Choroid plexus epithelial cell (primary cell): ENCODE data around the gene XPR1.

Experiments
- DNase-seq: peaks from one replicate; pipeline ENCODE4 v3.0.0-alpha.2; 2010; ENCODE audit warnings: low read depth
- H3K4me3 ChIP-seq: 2 replicates; pipeline ENCODE4 v1.5.1; 2011; ENCODE audit warnings: low read depth, mild to moderate bottlenecking, control low read depth, low read length, moderate library complexity
- CTCF ChIP-seq: conservative IDR thresholded peaks from 2 replicates; pipeline ENCODE4 v1.5.1; 2011; ENCODE audit warnings: low read depth, mild to moderate bottlenecking, control low read depth, inconsistent platforms, low read length, moderate library complexity

Gene XPR1

GRCh38 chr1:180614730-180615129 lies 17.1 kb upstream of the XPR1 start:
- H3K4me3 ChIP-seq, result no peak overlapping the region
- DNase-seq, result no peak
- no peak for TF ChIP-seq CTCF

- DNase-seq, result no peak
- no peak for TF ChIP-seq CTCF
- no peak overlapping the region for H3K4me3 ChIP-seq
Observed at GRCh38 chr1:180615493-180616290, 16.1 kb upstream of the XPR1 start.

GRCh38 chr1:180616439-180616838 lies 15.4 kb upstream of the XPR1 start:
- no peak for TF ChIP-seq CTCF
- no peak for DNase-seq
- no peak overlapping the region for H3K4me3 ChIP-seq

- no peak for DNase-seq
- no peak overlapping the region for H3K4me3 ChIP-seq
- no peak for TF ChIP-seq CTCF
Observed at GRCh38 chr1:180617774-180618395, 13.9 kb upstream of the XPR1 start.

- H3K4me3 ChIP-seq, result no peak overlapping the region
- DNase-seq, result no peak
- no peak for TF ChIP-seq CTCF
Observed at GRCh38 chr1:180620581-180620980, 11.2 kb upstream of the XPR1 start.

GRCh38 chr1:180622658-180623508 lies 8.9 kb upstream of the XPR1 start:
- no peak for DNase-seq
- H3K4me3 ChIP-seq, result no peak overlapping the region
- TF ChIP-seq CTCF, result no peak
